ENCODE data around the gene DOCK11. TPM values are rescaled to one million over a fixed set of nuclear protein-coding genes. Genes with fewer than 3 reads are reported as not detected.

DOCK11 gene
- total and polyA plus RNA-seq, 11 donors, result 1.8 to 26.3 (median 2.9) TPM

DNA sequence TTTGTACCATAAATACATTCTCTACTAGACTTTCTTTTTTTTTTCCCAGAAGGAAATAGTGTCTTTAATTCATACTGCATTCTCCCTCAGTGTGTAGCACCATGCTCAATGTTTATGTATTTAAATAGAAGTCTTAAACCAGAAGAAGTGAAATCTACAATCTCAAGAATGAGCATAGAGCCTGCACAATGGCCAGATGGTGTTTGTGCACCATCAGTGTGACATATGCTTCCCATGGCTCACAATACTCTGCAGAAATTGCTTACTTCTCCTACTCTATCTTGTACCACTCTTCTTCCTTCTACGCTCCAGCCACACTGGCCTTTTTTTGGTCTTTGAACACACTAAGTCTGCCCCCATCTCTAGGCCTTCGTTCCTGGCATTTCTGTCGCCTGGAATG lies 2.6 kb upstream of the DOCK11 start:
- H3K4me3 ChIP-seq, result no peak overlapping the region
- peaks cover 0 to 10% (median 0%) of the 10 kb centered on the region in 12 donors for H3K4me1 ChIP-seq
- H3K27ac ChIP-seq, result no peak overlapping the region
- H3K36me3 ChIP-seq, result no peaks in the 10 kb centered on the region
- no peaks in the 10 kb centered on the region for H3K9me3 ChIP-seq
- no peak for DNase-seq
- ATAC-seq, result no peak
- TF ChIP-seq CTCF (IDR thresholded peaks at IDR 0.05), result no peak
- no peak for TF ChIP-seq POLR2A (IDR thresholded peaks at IDR 0.05)
- intact Hi-C loops (cut with DNase I), result loop anchor here in 1 of 10 donors (10.0 kb wide), 1 partner anchor 62 kb away; no protein-coding TSS in a partner anchor
- H3K27me3 ChIP-seq, result peaks cover 0 to 17% (median 0%) of the 10 kb centered on the region in 9 donors
- 72 to 92% (median 82%) methylated on average over 3 of the region's 3 CpGs for WGBS, 4 donors

DNA sequence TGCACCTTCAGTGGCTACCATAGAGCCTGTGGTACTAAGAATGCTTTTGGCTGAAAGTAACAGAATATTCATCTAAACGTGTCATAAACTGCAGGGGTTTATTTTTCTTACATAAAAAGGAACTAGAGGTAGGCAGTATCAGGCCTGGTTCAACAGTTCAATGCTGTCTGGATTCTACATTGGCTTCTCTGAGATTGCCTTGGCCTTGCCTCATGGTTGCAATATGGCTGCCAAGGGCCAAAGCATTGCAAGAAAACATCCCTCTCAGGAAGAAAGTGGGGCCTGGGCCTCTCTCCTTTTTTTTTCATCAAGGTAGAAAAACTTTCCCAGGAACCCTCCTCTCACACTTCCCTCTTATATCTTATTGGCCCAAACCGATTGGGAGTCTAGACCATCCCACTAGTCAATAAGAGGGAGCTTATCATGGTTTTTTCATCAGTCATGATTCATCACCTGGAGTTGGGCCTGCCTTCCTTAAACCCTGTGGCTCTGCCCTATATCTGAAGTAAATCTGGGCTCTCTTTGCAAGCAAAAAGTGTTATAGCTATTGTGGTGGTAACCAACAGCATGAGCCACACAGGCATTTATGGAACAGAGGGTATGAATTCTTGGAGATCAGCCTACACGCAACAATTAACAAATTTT lies 1.8 kb upstream of the DOCK11 start:
- no peak for TF ChIP-seq CTCF (IDR thresholded peaks at IDR 0.05)
- TF ChIP-seq POLR2A (IDR thresholded peaks at IDR 0.05), result no peak
- Histone ChIP-seq H3K27ac (no peak overlapping the region), H3K36me3 (no peaks in the 10 kb centered on the region), H3K4me1 (peaks cover 0 to 11% (median 0%) of the 10 kb centered on the region in 12 donors), H3K9me3 (no peaks in the 10 kb centered on the region), H3K4me3 (no peak overlapping the region), H3K27me3 (peaks cover 0 to 17% (median 0%) of the 10 kb centered on the region in 9 donors)
- ATAC-seq (no peak), DNase-seq (no peak)
- 58 to 94% (median 82%) methylated on average over 3 of the region's 3 CpGs for WGBS, 4 donors
- intact Hi-C loops (cut with DNase I), result loop anchor here in 1 of 10 donors (10.0 kb wide), 1 partner anchor 61 kb away; no protein-coding TSS in a partner anchor

GRCh38 chrX:118495958-118496762 lies 545 bp downstream of the DOCK11 start:
- Histone ChIP-seq H3K27ac (peak overlapping the region; percentile 32 to 93 (median 73)), H3K9me3 (no peaks in the 10 kb centered on the region), H3K4me1 (peaks cover 0 to 11% (median 0%) of the 10 kb centered on the region in 12 donors), H3K4me3 (peak overlapping the region; percentile 42 to 79 (median 62)), H3K27me3 (peaks cover 0 to 20% (median 0%) of the 10 kb centered on the region in 9 donors), H3K36me3 (no peaks in the 10 kb centered on the region)
- intact Hi-C loops (cut with DNase I), result loop anchor here in 1 of 10 donors (10.0 kb wide), 1 partner anchor 59 kb away; no protein-coding TSS in a partner anchor
- DNase-seq (peak; percentile 21 to 80 (median 59)), ATAC-seq (peak; percentile 17 to 70 (median 48))
- 0 to 43% (median 10%) methylated on average over 34 to 81 of the region's 81 CpGs for WGBS, 4 donors
- TF ChIP-seq CTCF (IDR thresholded peaks at IDR 0.05) (no peak), POLR2A (IDR thresholded peaks at IDR 0.05) (no peak)

- H3K4me1 ChIP-seq, result peaks cover 0 to 11% (median 0%) of the 10 kb centered on the region in 12 donors
- intact Hi-C loops (cut with DNase I), result loop anchor here in 1 of 10 donors (10.0 kb wide), 1 partner anchor 58 kb away; no protein-coding TSS in a partner anchor
Observed at GRCh38 chrX:118496763-118497079, 1.1 kb downstream of the DOCK11 start.

More at GRCh38 chrX:118496763-118497079, 1.1 kb downstream of the DOCK11 start:
- no peak for TF ChIP-seq POLR2A (IDR thresholded peaks at IDR 0.05)
- TF ChIP-seq CTCF (IDR thresholded peaks at IDR 0.05), result no peak
- H3K4me3 ChIP-seq, result peak overlapping the region; percentile 42 to 79 (median 62)
- 7 to 36% (median 22%) methylated on average over 13 of the region's 13 CpGs for WGBS, 4 donors
- H3K27ac ChIP-seq, result peak overlapping the region in 9 of 12 donors; percentile 28 to 93 (median 74)
- H3K27me3 ChIP-seq, result peaks cover 0 to 20% (median 0%) of the 10 kb centered on the region in 9 donors
- no peaks in the 10 kb centered on the region for H3K9me3 ChIP-seq
- ATAC-seq (peak in 1 of 4 donors; percentile 4), DNase-seq (peak in 1 of 5 donors; percentile 27)
- H3K36me3 ChIP-seq, result no peaks in the 10 kb centered on the region
